H1 (cell line): ENCODE data around the gene TAF3. TPM values are rescaled to one million over a fixed set of nuclear protein-coding genes. Genes with fewer than 3 reads are reported as not detected.
"Not testable (repeated sequence)": the region's sequence is repeated elsewhere in the genome, so short reads cannot be mapped to it uniquely, and the experiment has no call there.

Experiments
- CTCF ChIA-PET: fragments of 300-600 bp; sonication (Branson Sonifier 250); formaldehyde crosslinking; loops from one replicate; lab custom pipeline; 2021; ENCODE audit not compliant: partially characterized antibody; lab: Charles Lee
- POLR2A ChIA-PET: fragments of 300-600 bp; sonication (Branson Sonifier 250); formaldehyde crosslinking; loops from one replicate; lab custom pipeline; 2021; ENCODE audit warnings: inconsistent platforms; ENCODE audit not compliant: partially characterized antibody; lab: Charles Lee
- DNase-seq, 2 experiments: peaks; one replicate each; pipeline versions ENCODE4 v3.0.0 to v3.0.0-alpha.2; 2010 to 2022; ENCODE audit warnings: low spot score in 2 of 2, low read depth in 1 of 2, mixed read lengths in 1 of 2
- FAIRE-seq: peaks from 2 replicates; lab custom pipeline; 2011; peaks lifted over from hg19 to GRCh38; lab: Jason Lieb, UNC
- H2AFZ ChIP-seq: 2 replicates; pipeline ENCODE4 v1.8.1; 2012; ENCODE audit warnings: low read length, inconsistent platforms
- H2AK5ac ChIP-seq: 2 replicates; pipeline ENCODE4 v1.6.1; 2013; ENCODE audit warnings: low read depth, low read length
- H2BK120ac ChIP-seq: replicated peaks from 2 replicates; pipeline ENCODE3; 2013; ENCODE audit warnings: low read depth, low read length, inconsistent platforms
- H2BK12ac ChIP-seq: 2 replicates; pipeline ENCODE4 v1.6.1; 2013; ENCODE audit warnings: low read depth, low read length
- H2BK15ac ChIP-seq: 2 replicates; pipeline ENCODE4 v1.6.1; 2013; ENCODE audit warnings: low read length
- H2BK20ac ChIP-seq: 2 replicates; pipeline ENCODE4 v1.6.1; 2013; ENCODE audit warnings: low read length
- H2BK5ac ChIP-seq: 2 replicates; pipeline ENCODE4 v1.6.1; 2013; ENCODE audit warnings: low read depth, low read length
- H3K14ac ChIP-seq: 2 replicates; pipeline ENCODE4 v1.6.1; 2013; ENCODE audit warnings: inconsistent platforms; ENCODE audit not compliant: insufficient read length
- H3K18ac ChIP-seq: 2 replicates; pipeline ENCODE4 v1.6.1; 2013; ENCODE audit warnings: low read length; ENCODE audit errors: extremely low read depth
- H3K23ac ChIP-seq: 2 replicates; pipeline ENCODE4 v1.6.1; 2013; ENCODE audit warnings: inconsistent platforms; ENCODE audit not compliant: insufficient read length
- H3K23me2 ChIP-seq: 2 replicates; pipeline ENCODE4 v1.6.1; 2013; ENCODE audit warnings: low read depth, low read length
- H3K27ac ChIP-seq: 2 replicates; pipeline ENCODE4 v1.6.1; 2011; ENCODE audit warnings: low read depth, low read length, inconsistent platforms
- H3K27me3 ChIP-seq, 4 experiments: replicated peaks in 1 of 4; 1 replicate in 1 of 4; 2 replicates in 3 of 4; pipeline versions ENCODE4 v1.6.1 to v1.8.1; 2011 to 2013; ENCODE audit warnings: low read length in 3 of 4, mild to moderate bottlenecking in 3 of 4, inconsistent platforms in 2 of 4, mixed read lengths in 2 of 4, moderate library complexity in 1 of 4; ENCODE audit not compliant: control insufficient read depth in 3 of 4, insufficient read depth in 3 of 4; ENCODE audit errors: extremely low read depth in 1 of 4
- H3K36me3 ChIP-seq, 4 experiments: 2 replicates each; pipeline versions ENCODE4 v1.6.1 to v1.8.1; 2011 to 2013; ENCODE audit warnings: mild to moderate bottlenecking in 4 of 4, low read length in 3 of 4, moderate library complexity in 2 of 4, control low read depth in 1 of 4, inconsistent platforms in 1 of 4; ENCODE audit not compliant: insufficient read depth in 4 of 4, control insufficient read depth in 2 of 4
- H3K4ac ChIP-seq: replicated peaks from 2 replicates; pipeline ENCODE3; 2013; ENCODE audit warnings: low read length, low read depth, mixed read lengths, inconsistent platforms; ENCODE audit not compliant: insufficient read length
- H3K4me1 ChIP-seq, 4 experiments: replicated peaks in 1 of 4; 1 replicate in 1 of 4; 2 replicates in 3 of 4; pipeline versions ENCODE4 v1.6.1 to v1.8.1; 2011 to 2013; ENCODE audit warnings: low read length in 3 of 4, inconsistent platforms in 2 of 4, mixed read lengths in 1 of 4; ENCODE audit not compliant: insufficient read depth in 4 of 4, control insufficient read depth in 3 of 4
- H3K4me2 ChIP-seq, 2 experiments: 2 replicates each; pipeline versions ENCODE4 v1.6.1 to v1.8.1; 2011 to 2013; ENCODE audit warnings: low read depth in 2 of 2, low read length in 2 of 2, control low read depth in 1 of 2, inconsistent platforms in 1 of 2, mild to moderate bottlenecking in 1 of 2; ENCODE audit not compliant: insufficient read depth in 1 of 2
- H3K4me3 ChIP-seq, 4 experiments: fragments of 200-600, 300-600 bp in 1 of 4; sonication (generic), shearing (Covaris generic), sonication (Bioruptor Twin) in 1 of 4; 2 replicates each; pipeline versions ENCODE4 v1.5.1 to v1.8.1; 2011 to 2016; ENCODE audit warnings: low read length in 4 of 4, low read depth in 3 of 4, control low read depth in 2 of 4, inconsistent platforms in 2 of 4, mild to moderate bottlenecking in 2 of 4, mixed read lengths in 1 of 4, moderate library complexity in 1 of 4; ENCODE audit not compliant: insufficient read depth in 2 of 4; ENCODE audit errors: extremely low read depth in 1 of 4
- H3K56ac ChIP-seq: replicated peaks from 2 replicates; pipeline ENCODE3; 2013; ENCODE audit warnings: low read depth, mild to moderate bottlenecking, mixed read lengths, low read length, inconsistent platforms; ENCODE audit not compliant: insufficient read length
- H3K79me1 ChIP-seq: 2 replicates; pipeline ENCODE4 v1.6.1; 2013; ENCODE audit warnings: low read depth, low read length, control low read depth
- H3K79me2 ChIP-seq, 2 experiments: 2 replicates each; pipeline versions ENCODE4 v1.6.1 to v1.8.1; 2012 to 2013; ENCODE audit warnings: low read length in 2 of 2, mild to moderate bottlenecking in 2 of 2, inconsistent platforms in 1 of 2; ENCODE audit not compliant: insufficient read depth in 2 of 2, control insufficient read depth in 1 of 2
- H3K9ac ChIP-seq, 4 experiments: replicated peaks in 1 of 4; 1 replicate in 1 of 4; 2 replicates in 3 of 4; pipeline versions ENCODE4 v1.6.1 to v1.8.1; 2011 to 2013; ENCODE audit warnings: low read depth in 3 of 4, low read length in 3 of 4, control low read depth in 2 of 4, mild to moderate bottlenecking in 2 of 4, moderate library complexity in 2 of 4, inconsistent platforms in 1 of 4; ENCODE audit errors: extremely low read depth in 1 of 4
- H3K9me3 ChIP-seq, 2 experiments: 2 replicates each; pipeline versions ENCODE4 v1.6.1 to v1.8.1; 2012 to 2013; ENCODE audit warnings: mild to moderate bottlenecking in 2 of 2, moderate library complexity in 2 of 2, control low read depth in 1 of 2, inconsistent platforms in 1 of 2, low read depth in 1 of 2, low read length in 1 of 2, mixed read lengths in 1 of 2; ENCODE audit not compliant: insufficient read depth in 2 of 2
- H4K20me1 ChIP-seq, 2 experiments: replicated peaks in 1 of 2; 2 replicates each; pipeline versions ENCODE3 to v1.8.1; 2011 to 2013; ENCODE audit warnings: inconsistent platforms in 2 of 2, low read length in 2 of 2, mild to moderate bottlenecking in 1 of 2; ENCODE audit not compliant: insufficient read depth in 2 of 2, control insufficient read depth in 1 of 2
- H4K5ac ChIP-seq: 2 replicates; pipeline ENCODE4 v1.6.1; 2013; ENCODE audit warnings: low read length, low read depth, mixed read lengths, inconsistent platforms; ENCODE audit not compliant: insufficient read length
- H4K8ac ChIP-seq: 2 replicates; pipeline ENCODE4 v1.8.0; 2013; ENCODE audit warnings: mild to moderate bottlenecking, moderate library complexity, low read length, inconsistent platforms; ENCODE audit not compliant: insufficient read depth; ENCODE audit errors: extremely low read depth
- H4K91ac ChIP-seq: replicated peaks from 2 replicates; pipeline ENCODE3; 2013; ENCODE audit warnings: low read length, mixed read lengths, inconsistent platforms; ENCODE audit not compliant: insufficient read length
- WGBS, 2 experiments: shearing (Covaris generic) in 1 of 2; methylation state at CpG; one replicate each; pipeline versions ENCODE4 v1.1.6 to v1.1.7; 2013 to 2015; ENCODE audit warnings: low lambda C conversion rate in 2 of 2, mixed read lengths in 2 of 2, inconsistent platforms in 1 of 2, low coverage in 1 of 2, missing lambda C conversion rate in 1 of 2; ENCODE audit not compliant: insufficient replicate concordance in 2 of 2, insufficient coverage in 1 of 2, insufficient read length in 1 of 2; ENCODE audit errors: extremely low coverage in 1 of 2, missing lambda C conversion rate in 1 of 2; 5-methylcytosine and 5-hydroxymethylcytosine counted together
- polyA plus RNA-seq, 7 experiments: library from polyadenylated mRNA; depleted of rRNA in 3 of 7; stranded (reverse) in 5 of 7; unstranded in 2 of 7; fragments of >200 nt in 5 of 7; fragments of 200-250 nt in 2 of 7; gene quantifications; 1 replicate in 5 of 7; 2 replicates in 1 of 7; 4 replicates in 1 of 7; pipeline versions ENCODE4 v1.2.1 to v1.2.3, GENCODE V29; 2011 to 2013; ENCODE audit warnings: missing spikeins in 2 of 7, mixed read lengths in 2 of 7
- total RNA-seq: library from RNA; stranded (reverse); fragmentation: NEBNext Ultra II Directional; extraction: Animal tissue kit (Norgen Biotek cat#: 25700); gene quantifications from 2 replicates; pipeline ENCODE4 v1.2.1, GENCODE V29; 2021

Gene TAF3
- total and polyA plus RNA-seq, 2 of the 8 experiments (the other 6 are each of a cell fraction or from before 2014, with no cell fraction given), result 1.5 to 11.2 TPM

GRCh38 chr10:8031211-8031610 lies 212.9 kb downstream of the TAF3 start:
- not testable (repeated sequence) for H2BK15ac ChIP-seq, H3K79me1 ChIP-seq, H3K36me3 ChIP-seq, H2BK12ac ChIP-seq, H3K23ac ChIP-seq, H4K8ac ChIP-seq, H3K4me3 ChIP-seq, H3K23me2 ChIP-seq, H2AFZ ChIP-seq, H2BK5ac ChIP-seq, H3K4me2 ChIP-seq, H3K9ac ChIP-seq, DNase-seq, H4K91ac ChIP-seq, H4K5ac ChIP-seq, H3K27ac ChIP-seq, H3K56ac ChIP-seq, H2BK120ac ChIP-seq, H3K4ac ChIP-seq, H3K14ac ChIP-seq, H3K79me2 ChIP-seq, FAIRE-seq, H3K18ac ChIP-seq, H2BK20ac ChIP-seq, H3K9me3 ChIP-seq
- 91% methylated on average over 5 of the region's 5 CpGs; no CpG with 5 or more reads in 1 of the 2 experiments for WGBS, 2 experiments
- peaks cover 4 to 18% (median 10%) of the 10 kb centered on the region in 4 experiments for H3K4me1 ChIP-seq
- peaks cover 4 to 12% of the 10 kb centered on the region in 2 experiments for H4K20me1 ChIP-seq
- H2AK5ac ChIP-seq, result 0 out of 2 replicates have a peak overlapping the region, but pooled peaks have one; percentile 24
- POLR2A ChIA-PET, result interaction anchor here (0.6 kb wide), 1 partner anchor 15 kb away, joined by 3 read pairs; no protein-coding TSS in a partner anchor
- CTCF ChIA-PET, result interaction anchor here (1.6 kb wide), 1 partner anchor 14 kb away, joined by 3 read pairs; no protein-coding TSS in a partner anchor
- peaks cover 28 to 49% (median 45%) of the 10 kb centered on the region in 4 experiments for H3K27me3 ChIP-seq
